IMR-90 (cell line): Measurements from ENCODE around the gene DPP6. TPM values are rescaled to one million over a fixed set of nuclear protein-coding genes. Genes with fewer than 3 reads are reported as not detected.

Experiments
- ATAC-seq: fragments of 200-7000 bp; cut with Tn5 transposase; 2 replicates; pipeline ENCODE4 v1.9.1; 2020; ENCODE audit warnings: low read depth, mild to moderate bottlenecking, moderate library complexity
- BruUV-seq: library from RNA; stranded (reverse); fragments of 400-500 nt; replicated peaks from 2 replicates; lab custom pipeline; 2021; lab: Mats Ljungman, UMichigan
- CTCF ChIA-PET: fragments of 300-600 bp; formaldehyde crosslinking; extraction: SDS; loops from one replicate; lab custom pipeline; 2021; ENCODE audit warnings: antibody characterized with exemption; lab: Yijun Ruan, JAX
- POLR2A ChIA-PET: fragments of 300-600 bp; sonication (Branson Sonifier 250); formaldehyde crosslinking; loops from one replicate; lab custom pipeline; 2022; ENCODE audit warnings: antibody characterized with exemption; ENCODE audit not compliant: unreplicated experiment; lab: Charles Lee
- DNase-seq: peaks from one replicate; pipeline ENCODE4 v3.0.0; 2013
- H2AFZ ChIP-seq: replicated peaks from 2 replicates; pipeline ENCODE3; 2013; ENCODE audit warnings: low read length, mild to moderate bottlenecking; ENCODE audit not compliant: poor library complexity
- H2AK5ac ChIP-seq: 2 replicates; pipeline ENCODE4 v1.6.1; 2013; ENCODE audit warnings: low read depth, low read length, inconsistent platforms
- H2AK9ac ChIP-seq: replicated peaks from 2 replicates; pipeline ENCODE3; 2013; ENCODE audit warnings: mild to moderate bottlenecking, low read depth, low read length, moderate library complexity; ENCODE audit not compliant: poor library complexity
- H2BK120ac ChIP-seq: 2 replicates; pipeline ENCODE4 v1.6.1; 2013; ENCODE audit warnings: low read depth, low read length, inconsistent platforms
- H2BK15ac ChIP-seq: 3 replicates; pipeline ENCODE4 v1.6.1; 2013; ENCODE audit warnings: low read depth, low read length, inconsistent platforms
- H2BK20ac ChIP-seq: 2 replicates; pipeline ENCODE4 v1.6.1; 2013; ENCODE audit warnings: low read depth, mild to moderate bottlenecking, inconsistent platforms, low read length, moderate library complexity
- H2BK5ac ChIP-seq: 2 replicates; pipeline ENCODE4 v1.6.1; 2013; ENCODE audit warnings: mild to moderate bottlenecking, low read depth, low read length, inconsistent platforms; ENCODE audit not compliant: poor library complexity, severe bottlenecking
- H3K14ac ChIP-seq: replicated peaks from 2 replicates; pipeline ENCODE4 v1.6.1; 2013; ENCODE audit warnings: low read depth, low read length, inconsistent platforms
- H3K18ac ChIP-seq: 2 replicates; pipeline ENCODE4 v1.6.1; 2013; ENCODE audit warnings: low read depth, low read length, control low read depth
- H3K23ac ChIP-seq: 2 replicates; pipeline ENCODE4 v1.6.1; 2013; ENCODE audit warnings: low read depth, low read length, inconsistent platforms
- H3K27ac ChIP-seq: 2 replicates; pipeline ENCODE4 v1.5.1; 2013; ENCODE audit warnings: mild to moderate bottlenecking, control low read depth, low read length; ENCODE audit not compliant: insufficient read depth
- H3K27me3 ChIP-seq: 2 replicates; pipeline ENCODE4 v1.6.1; 2013; ENCODE audit warnings: low read length; ENCODE audit not compliant: control insufficient read depth, insufficient read depth
- H3K36me3 ChIP-seq: 2 replicates; pipeline ENCODE4 v1.6.1; 2013; ENCODE audit warnings: low read length, mixed read lengths; ENCODE audit not compliant: control insufficient read depth, insufficient read depth
- H3K4ac ChIP-seq: 2 replicates; pipeline ENCODE4 v1.6.1; 2013; ENCODE audit warnings: low read depth, low read length, inconsistent platforms
- H3K4me1 ChIP-seq: 2 replicates; pipeline ENCODE4 v1.6.1; 2013; ENCODE audit warnings: low read length, mixed read lengths; ENCODE audit not compliant: control insufficient read depth, insufficient read depth
- H3K4me2 ChIP-seq: 2 replicates; pipeline ENCODE4 v1.6.1; 2013; ENCODE audit warnings: low read depth, mild to moderate bottlenecking, control low read depth, low read length, moderate library complexity
- H3K4me3 ChIP-seq: 2 replicates; pipeline ENCODE4 v1.5.1; 2013; ENCODE audit warnings: low read depth, mild to moderate bottlenecking, control low read depth, low read length, moderate library complexity; ENCODE audit not compliant: insufficient read depth
- H3K56ac ChIP-seq: 2 replicates; pipeline ENCODE4 v1.6.1; 2013; ENCODE audit warnings: low read length, inconsistent platforms; ENCODE audit not compliant: insufficient read depth; ENCODE audit errors: extremely low read depth
- H3K79me1 ChIP-seq, 2 experiments: 2 replicates each; pipeline ENCODE4 v1.6.1; 2013; ENCODE audit warnings: low read length in 2 of 2, inconsistent platforms in 1 of 2, low read depth in 1 of 2
- H3K9ac ChIP-seq: 2 replicates; pipeline ENCODE4 v1.6.1; 2013; ENCODE audit warnings: low read depth, low read length, control low read depth
- H3K9me1 ChIP-seq: 2 replicates; pipeline ENCODE4 v1.6.1; 2013; ENCODE audit warnings: low read length, inconsistent platforms; ENCODE audit not compliant: insufficient read depth
- H3K9me3 ChIP-seq: 2 replicates; pipeline ENCODE4 v1.6.1; 2013; ENCODE audit warnings: low read length; ENCODE audit not compliant: control insufficient read depth, insufficient read depth
- H4K20me1 ChIP-seq: 2 replicates; pipeline ENCODE4 v1.6.1; 2013; ENCODE audit warnings: low read length, inconsistent platforms; ENCODE audit not compliant: insufficient read depth
- H4K5ac ChIP-seq: 2 replicates; pipeline ENCODE4 v1.6.1; 2013; ENCODE audit warnings: mild to moderate bottlenecking, low read depth, low read length, control low read depth
- H4K8ac ChIP-seq, 2 experiments: 2 replicates each; pipeline ENCODE4 v1.6.1; 2013; ENCODE audit warnings: low read depth in 2 of 2, low read length in 2 of 2, control low read depth in 1 of 2, inconsistent platforms in 1 of 2
- H4K91ac ChIP-seq: 2 replicates; pipeline ENCODE4 v1.6.1; 2013; ENCODE audit warnings: low read depth, low read length, inconsistent platforms; ENCODE audit not compliant: insufficient read depth
- WGBS, 2 experiments: methylation state at CpG; one replicate each; pipeline versions ENCODE4 v1.1.5 to v1.1.7; 2013; ENCODE audit warnings: missing lambda C conversion rate in 2 of 2; ENCODE audit not compliant: insufficient read length in 1 of 2; ENCODE audit errors: extremely low coverage in 2 of 2; 5-methylcytosine and 5-hydroxymethylcytosine counted together
- dilution Hi-C: fragments of 300-500 bp; cut with HindIII; formaldehyde crosslinking; loops from one replicate; pipeline ENCODE4 v1.14.3; 2018; ENCODE audit warnings: low sequenced_read_pairs; ENCODE audit not compliant: unreplicated experiment
- in situ Hi-C: fragments of 300-500 bp; cut with MboI; formaldehyde crosslinking; loops from 3 replicates; pipeline ENCODE4 v1.14.3; 2019; ENCODE audit warnings: low sequenced_read_pairs, inconsistent platforms, mixed read lengths
- intact Hi-C: fragments of 100-400 bp; cut with micrococcal nuclease; formaldehyde crosslinking; loops from 2 replicates; pipeline ENCODE4 v1.10.0; 2022
- polyA plus RNA-seq, 3 experiments: library from polyadenylated mRNA; depleted of rRNA; stranded (reverse); fragments of >200 nt; gene quantifications; 2 replicates each; pipeline ENCODE4 v1.2.3, GENCODE V29; 2012; ENCODE audit warnings: low replicate concordance in 1 of 3
- total RNA-seq: library from RNA; depleted of rRNA; stranded (reverse); fragments of >200 nt; gene quantifications from 2 replicates; pipeline ENCODE4 v1.2.3, GENCODE V29; 2012
- TF ChIP-seq, protein P1 (sequence below): fragments of 150-350 bp; IDR thresholded peaks from 2 replicates; pipeline ENCODE4 v1.6.1; 2016; ENCODE audit warnings: low read depth, mild to moderate bottlenecking, low read length, moderate library complexity, borderline replicate concordance

DPP6 gene
- total and polyA plus RNA-seq, 2 of the 4 experiments (the other 2 are of a cell fraction) = not detected

DNA sequence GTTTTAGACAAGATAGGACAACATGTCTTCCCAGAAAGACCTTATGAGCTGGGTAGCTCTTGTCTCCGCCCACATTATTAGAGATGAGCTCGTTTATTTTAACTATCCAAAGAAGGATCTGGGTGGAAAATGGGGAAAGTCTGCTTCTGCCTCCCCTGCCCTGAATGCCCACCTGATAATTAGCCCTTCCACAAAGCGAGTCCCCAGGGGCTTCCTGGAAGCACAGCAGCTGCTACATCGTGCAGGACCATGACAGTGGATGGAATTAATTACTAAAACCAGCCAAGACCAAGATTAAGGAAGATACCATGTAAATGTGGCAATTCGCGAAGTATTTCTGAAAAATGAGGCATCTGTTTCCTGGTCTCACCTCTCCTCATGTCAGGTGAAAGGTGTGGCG is 576.4 kb downstream of the DPP6 start:
- no peaks in the 10 kb centered on the region for H3K79me1 ChIP-seq
- in situ Hi-C loops (no loop called here), intact Hi-C loops (no loop called here), dilution Hi-C loops (no loop called here)
- H3K18ac ChIP-seq = no peak overlapping the region
- H3K56ac ChIP-seq = no peak overlapping the region
- H3K4me3 ChIP-seq = no peak overlapping the region
- H3K27me3 ChIP-seq = no peaks in the 10 kb centered on the region
- POLR2A ChIA-PET = no interaction called here
- H3K23ac ChIP-seq = no peak overlapping the region
- DNase-seq (no peak), ATAC-seq (no peak)
- no peak overlapping the region for H3K4ac ChIP-seq
- H2AK9ac ChIP-seq = no peak overlapping the region
- H3K9ac ChIP-seq = no peak overlapping the region
- no peak overlapping the region for H2AK5ac ChIP-seq
- H2BK20ac ChIP-seq = no peak overlapping the region
- WGBS, 2 experiments = no CpG with 5 or more reads among the region's 7 CpGs
- H2BK120ac ChIP-seq = no peak overlapping the region
- H3K4me1 ChIP-seq = no peaks in the 10 kb centered on the region
- TF ChIP-seq, protein P1, sequence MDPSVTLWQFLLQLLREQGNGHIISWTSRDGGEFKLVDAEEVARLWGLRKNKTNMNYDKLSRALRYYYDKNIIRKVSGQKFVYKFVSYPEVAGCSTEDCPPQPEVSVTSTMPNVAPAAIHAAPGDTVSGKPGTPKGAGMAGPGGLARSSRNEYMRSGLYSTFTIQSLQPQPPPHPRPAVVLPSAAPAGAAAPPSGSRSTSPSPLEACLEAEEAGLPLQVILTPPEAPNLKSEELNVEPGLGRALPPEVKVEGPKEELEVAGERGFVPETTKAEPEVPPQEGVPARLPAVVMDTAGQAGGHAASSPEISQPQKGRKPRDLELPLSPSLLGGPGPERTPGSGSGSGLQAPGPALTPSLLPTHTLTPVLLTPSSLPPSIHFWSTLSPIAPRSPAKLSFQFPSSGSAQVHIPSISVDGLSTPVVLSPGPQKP = no peak
- H2BK5ac ChIP-seq = no peak overlapping the region
- no peaks in the 10 kb centered on the region for H3K36me3 ChIP-seq
- no peak overlapping the region for H2AFZ ChIP-seq
- H3K27ac ChIP-seq = no peak overlapping the region
- BruUV-seq = no TSS peak
- H4K91ac ChIP-seq = no peak overlapping the region
- no peak overlapping the region for H4K5ac ChIP-seq
- peaks cover 17% of the 10 kb centered on the region; the same call in 1 of the 2 replicates for H3K9me3 ChIP-seq
- no peak overlapping the region for H4K8ac ChIP-seq
- no peak overlapping the region for H3K14ac ChIP-seq
- H3K9me1 ChIP-seq = no peaks in the 10 kb centered on the region
- no peak overlapping the region for H3K4me2 ChIP-seq
- H4K20me1 ChIP-seq = no peaks in the 10 kb centered on the region
- no peak overlapping the region for H2BK15ac ChIP-seq
- CTCF ChIA-PET = no interaction called here
